HG03108 (cell line): ENCODE data around the gene KCNMB1.
"Not testable (repeated sequence)": the region's sequence is repeated elsewhere in the genome, so short reads cannot be mapped to it uniquely, and the experiment has no call there.

ENCODE experiments used
- ATAC-seq: cut with Tn5 transposase; IDR thresholded peaks from one replicate; pipeline ENCODE4 v1.9.1; 2021; ENCODE audit warnings: moderate library complexity; ENCODE audit not compliant: unreplicated experiment

The KCNMB1 gene

DNA sequence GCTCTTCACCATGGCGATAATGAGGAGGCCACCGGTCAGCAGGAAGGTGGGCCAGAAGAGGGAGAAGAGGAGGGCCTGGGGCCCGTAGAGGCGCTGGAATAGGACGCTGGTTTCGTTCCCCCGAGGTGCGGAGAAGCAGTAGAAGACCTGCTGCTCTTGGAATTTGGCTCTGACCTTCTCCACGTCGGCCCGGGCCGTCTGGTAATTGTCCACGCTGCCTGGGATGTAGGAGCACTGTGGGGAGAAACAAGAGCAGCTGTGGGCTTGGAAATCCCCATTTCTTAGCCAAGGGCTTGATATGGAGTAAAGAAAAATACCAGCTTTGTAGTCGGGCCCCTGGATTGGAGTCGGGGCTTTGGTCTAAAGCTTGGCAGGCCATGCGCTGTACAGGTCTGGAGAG, 10.4 kb downstream of the KCNMB1 start:
- no peak for ATAC-seq

DNA sequence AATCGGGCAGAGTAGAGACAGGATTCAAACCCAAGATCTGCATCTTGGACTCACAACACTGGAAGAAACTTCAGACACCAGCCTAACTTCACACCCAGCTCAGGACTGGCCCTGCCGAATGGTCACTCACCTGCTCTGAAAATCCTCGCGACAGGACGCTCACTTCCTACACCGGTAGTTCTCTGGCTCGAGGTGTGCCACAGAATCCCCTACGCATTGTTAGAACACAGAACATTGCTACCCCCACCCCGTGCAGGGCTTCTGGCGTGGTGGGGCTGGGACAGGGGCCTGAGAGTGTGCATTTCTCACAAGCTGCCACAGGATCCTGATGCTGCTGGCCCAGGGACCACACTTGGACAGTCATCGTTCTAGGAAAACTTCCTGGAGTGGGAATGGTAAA, 12.1 kb downstream of the KCNMB1 start:
- no peak for ATAC-seq

DNA sequence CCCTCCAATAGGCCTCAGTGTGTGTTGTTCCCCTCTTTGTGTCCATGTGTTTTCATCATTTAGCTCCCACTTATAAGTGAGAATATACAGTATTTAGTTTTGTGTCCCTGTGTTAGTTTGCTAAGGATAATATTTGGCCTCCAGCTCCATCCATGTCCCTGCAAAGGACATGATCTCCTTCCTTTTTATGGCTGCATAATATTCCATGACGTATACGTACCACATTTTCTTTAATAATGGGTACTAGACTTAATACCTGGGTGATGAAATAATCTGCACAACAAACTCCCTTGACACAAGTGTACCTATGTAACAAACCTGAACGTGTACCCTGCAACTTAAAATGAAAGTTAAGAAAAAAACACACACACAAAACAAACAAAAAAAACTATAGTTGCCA, 12.6 kb downstream of the KCNMB1 start:
- ATAC-seq = not testable (repeated sequence)

DNA sequence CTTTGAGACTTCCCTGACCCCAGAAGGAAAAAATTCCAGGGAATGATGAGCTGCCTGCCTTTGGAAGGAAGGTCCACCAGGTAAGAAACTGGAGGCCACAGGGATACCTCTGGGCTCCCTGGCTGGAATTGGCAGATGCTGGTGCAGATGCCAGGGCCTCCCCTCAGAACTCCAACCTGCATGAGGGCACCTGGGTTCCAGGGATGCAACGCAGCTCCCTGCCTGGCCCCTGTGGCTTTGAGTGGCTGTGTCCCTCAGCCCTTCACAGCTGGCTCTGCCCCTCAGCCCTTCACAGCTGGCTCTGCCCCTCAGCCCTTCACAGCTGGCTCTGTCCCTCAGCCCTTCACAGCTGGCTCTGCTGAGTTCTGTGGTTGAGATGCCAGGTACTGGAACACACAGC, 13.9 kb downstream of the KCNMB1 start:
- ATAC-seq = no peak

DNA sequence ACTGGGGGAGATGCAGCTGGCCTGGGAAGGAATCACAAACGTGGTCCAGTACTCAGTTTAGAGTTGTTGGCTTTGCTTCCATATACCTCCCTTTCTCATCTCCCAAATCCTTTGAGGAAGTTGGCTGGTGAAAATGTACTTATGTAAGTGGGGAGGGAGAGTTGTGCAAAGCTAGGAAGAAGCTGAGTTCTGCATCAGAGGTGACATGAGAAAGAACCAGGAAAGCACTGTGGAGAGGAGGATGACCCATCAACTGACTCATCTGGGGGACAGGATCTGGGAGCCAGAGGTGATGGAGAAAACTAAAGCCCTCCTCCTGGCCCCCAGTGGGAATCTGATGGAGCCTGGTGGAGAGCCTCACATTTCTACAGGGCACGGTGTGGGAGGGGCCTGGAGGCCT, 16.2 kb downstream of the KCNMB1 start:
- ATAC-seq = no peak

DNA sequence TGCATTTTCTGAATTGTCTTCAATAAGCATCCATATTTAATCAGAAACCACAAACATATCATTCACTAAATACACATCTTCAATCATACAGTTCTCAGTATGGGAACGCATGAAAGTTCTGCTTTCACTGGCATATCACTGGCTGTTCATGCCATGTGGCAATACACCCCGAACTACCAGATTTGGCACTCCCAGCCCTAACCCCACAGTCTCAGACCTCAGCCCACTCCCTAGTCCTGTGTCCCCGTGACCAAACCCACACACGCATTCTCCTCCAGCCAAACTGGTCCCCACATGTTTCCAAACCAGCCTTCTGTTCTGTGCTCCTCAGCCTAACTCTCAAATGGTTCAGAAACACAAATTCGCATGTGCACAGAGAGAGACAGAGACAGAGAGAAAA, 20.6 kb downstream of the KCNMB1 start:
- no peak for ATAC-seq

DNA sequence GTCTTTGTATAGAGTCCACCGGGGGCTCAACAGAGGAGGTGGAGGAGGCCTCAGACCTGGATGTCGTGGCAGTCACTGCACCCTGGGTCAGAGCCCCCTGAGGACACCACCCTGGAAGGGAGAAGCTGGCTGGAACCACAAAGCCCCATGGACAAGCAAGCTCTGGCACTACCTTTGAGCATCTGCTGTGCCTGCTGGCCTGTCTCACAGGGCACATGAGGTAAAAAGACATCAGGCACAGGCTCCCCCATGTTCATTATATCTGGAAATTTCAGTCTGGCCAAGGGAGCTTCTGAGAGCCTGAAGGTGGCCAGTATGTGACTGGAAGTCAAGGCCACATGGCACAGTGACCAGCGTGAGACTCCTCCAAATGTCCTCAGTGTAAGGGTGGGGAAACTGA, 22.9 kb downstream of the KCNMB1 start:
- ATAC-seq = no peak

DNA sequence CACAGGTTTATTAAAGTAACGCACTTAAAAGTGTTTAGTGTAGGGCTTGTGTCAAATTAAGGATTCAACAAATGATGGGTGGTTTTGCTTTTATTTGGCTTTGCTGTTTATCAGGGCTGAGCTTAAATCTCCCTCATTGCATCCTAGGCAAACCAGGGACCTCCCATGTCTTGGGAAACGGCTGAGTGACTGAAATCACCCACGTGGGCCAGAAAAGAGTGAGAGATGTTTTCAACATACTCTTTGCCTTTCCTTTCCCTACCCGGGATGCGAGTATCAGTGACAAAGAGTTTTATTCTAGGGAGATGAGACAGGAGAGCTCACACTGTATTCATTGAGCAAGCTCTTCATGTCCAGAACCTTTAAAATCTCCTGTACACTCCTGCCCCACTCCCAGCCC, 23.3 kb downstream of the KCNMB1 start:
- ATAC-seq = no peak

DNA sequence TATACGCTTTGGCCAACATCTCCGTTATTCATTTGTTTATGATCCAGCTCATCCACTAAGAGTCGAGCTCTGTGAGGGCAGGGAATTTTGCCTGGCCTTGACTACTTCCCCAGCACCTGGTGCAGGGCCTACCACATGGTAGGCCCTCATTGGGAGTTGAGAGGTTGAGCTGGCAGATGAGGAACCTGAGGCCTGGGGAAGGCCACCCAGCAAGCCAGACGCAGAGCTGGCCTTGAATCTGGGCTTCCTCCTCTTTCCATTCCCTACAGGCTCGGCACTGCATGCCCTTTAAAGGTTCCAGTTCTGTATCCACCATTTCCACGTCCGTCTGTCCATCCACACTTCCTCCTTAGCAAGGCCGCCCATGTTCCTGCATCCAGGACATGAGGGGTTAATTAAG, 24.2 kb downstream of the KCNMB1 start:
- no peak for ATAC-seq

DNA sequence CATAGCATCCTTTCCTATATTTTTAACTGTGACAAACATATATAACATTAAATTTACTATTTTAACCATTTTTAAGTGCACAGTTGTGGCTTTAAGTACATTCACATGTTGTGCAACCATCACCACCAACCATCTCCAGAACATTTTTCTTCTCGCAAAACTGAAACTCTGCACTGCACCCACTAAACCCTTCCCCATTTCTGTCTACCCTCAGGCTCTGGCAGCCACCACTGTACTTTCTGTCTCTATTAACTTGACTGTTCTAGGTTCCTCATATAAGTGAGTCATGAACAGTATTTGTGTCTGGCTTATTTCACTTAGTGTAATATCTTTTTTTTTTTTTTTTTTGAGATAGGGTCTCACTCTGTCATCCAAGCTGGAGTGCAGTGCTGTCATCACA, 25.5 kb downstream of the KCNMB1 start:
- no peak for ATAC-seq

DNA sequence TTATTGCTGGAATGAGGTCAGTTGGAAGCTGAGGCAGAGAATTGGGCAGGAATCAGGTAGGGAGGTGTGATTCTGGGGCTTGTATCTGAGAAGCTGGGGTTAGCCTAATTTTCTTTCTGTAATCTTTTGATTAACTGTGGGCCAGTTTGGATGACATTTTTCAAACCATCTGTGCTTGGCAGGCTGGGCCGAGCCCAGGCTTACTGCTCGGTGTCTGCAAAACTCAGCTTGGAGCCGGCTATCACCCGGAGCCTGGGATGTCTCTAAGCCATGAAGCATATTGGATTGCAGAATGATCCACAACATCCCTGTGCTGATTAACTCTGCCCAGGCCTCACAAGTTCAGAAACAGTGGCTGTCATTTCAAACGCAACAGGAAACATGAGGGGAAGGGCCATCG, 26.5 kb downstream of the KCNMB1 start:
- no peak for ATAC-seq

DNA sequence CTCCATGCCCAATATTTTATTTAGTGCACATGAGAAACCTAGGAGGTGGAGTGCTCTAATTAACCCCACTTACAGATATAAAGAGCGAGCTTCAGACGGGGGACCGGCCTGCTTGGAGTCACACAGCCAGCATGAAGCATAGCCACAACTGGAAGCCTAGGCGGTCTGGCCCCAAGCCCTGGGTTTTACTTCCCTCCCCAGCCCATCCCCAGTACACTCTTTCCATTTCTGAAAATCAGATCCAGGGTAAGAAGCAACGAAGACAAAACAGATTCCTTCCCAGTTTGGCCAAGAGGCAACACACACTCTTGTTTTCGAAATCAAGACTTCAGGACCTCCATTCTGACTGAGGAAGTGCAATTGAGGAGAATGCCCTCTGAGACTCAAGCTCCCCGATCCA, 27.1 kb downstream of the KCNMB1 start:
- no peak for ATAC-seq

DNA sequence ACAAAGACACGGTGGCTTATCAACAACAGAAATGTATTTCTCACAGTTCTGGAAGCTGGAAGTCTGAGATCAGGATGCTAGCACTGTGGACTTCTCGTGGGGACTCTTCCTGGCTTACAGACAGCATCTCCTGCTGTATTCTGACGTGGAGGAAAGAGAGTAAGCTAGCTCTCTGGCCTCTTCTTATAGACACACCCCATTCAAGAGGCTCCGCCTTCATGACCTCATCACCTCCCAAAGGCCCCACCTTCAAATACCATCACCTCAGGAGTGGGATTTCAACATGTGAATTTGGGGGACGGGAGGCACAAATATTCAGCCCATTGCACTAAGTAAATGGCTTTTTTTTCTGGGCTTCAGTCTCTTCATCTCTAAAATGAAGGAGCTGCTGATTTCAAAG, 27.6 kb downstream of the KCNMB1 start:
- no peak for ATAC-seq

DNA sequence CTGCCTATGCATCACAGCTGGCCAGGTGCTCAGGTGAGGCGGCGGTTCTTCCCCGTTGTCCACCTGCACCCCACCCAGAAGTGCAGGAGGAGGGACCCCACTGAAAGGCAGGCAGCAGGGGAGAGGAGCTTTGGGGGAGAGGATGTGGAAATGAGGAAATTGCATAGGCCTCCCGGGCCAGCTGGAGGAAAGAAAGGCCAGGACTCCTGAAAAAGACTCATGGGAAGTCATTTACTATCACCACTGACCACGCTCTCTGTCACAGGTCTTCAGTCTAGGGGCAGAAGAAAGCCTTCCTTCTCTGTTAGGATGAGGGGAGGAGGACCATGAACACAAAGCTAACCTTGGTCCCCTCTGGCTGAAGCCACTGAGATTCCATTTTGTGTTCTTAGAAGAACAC, 28.1 kb downstream of the KCNMB1 start:
- no peak for ATAC-seq

DNA sequence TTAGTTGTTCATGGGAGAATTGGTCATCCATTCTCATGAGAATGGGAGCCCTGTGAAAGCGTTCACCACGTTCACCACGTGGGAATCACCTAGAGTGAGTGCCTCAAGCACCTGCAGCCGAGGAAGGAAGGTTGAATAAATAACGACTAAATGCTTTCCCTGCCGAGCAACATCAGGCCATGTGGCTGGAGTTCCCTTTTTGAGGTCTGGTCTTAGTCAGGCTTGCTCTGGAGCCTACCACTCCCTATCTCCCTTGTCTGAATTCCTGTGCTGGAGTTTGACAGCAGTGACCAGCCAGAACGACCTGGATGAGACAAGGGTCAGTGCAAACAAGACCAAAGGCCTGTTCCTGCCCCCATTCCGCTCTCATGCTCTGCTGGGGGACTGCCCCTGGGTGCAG, 28.5 kb downstream of the KCNMB1 start:
- ATAC-seq = no peak

DNA sequence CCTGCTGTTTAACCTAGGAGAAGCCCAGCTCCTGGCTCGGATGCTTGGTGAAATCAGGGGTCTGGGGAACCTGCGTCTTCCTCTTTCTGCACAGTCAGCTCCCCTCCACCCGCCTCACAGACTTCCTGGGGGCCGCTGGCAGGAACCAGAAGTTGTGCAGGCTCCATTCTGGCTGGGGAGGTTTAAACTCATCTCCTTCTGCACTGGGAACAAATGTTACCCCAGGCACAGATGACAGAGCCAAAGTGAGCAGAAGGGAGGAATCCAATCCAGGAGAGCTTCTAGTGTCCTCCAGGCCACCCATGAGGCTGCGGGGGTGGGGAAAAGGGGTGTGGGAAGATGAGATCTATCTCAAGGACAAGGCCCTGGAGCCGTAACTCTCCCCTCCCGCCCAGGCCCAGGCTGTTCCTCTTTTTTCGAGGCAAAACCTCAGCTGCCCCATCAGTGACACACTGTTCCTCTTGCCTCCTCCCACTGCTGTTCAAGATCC, 31.2 kb downstream of the KCNMB1 start:
- no peak for ATAC-seq

DNA sequence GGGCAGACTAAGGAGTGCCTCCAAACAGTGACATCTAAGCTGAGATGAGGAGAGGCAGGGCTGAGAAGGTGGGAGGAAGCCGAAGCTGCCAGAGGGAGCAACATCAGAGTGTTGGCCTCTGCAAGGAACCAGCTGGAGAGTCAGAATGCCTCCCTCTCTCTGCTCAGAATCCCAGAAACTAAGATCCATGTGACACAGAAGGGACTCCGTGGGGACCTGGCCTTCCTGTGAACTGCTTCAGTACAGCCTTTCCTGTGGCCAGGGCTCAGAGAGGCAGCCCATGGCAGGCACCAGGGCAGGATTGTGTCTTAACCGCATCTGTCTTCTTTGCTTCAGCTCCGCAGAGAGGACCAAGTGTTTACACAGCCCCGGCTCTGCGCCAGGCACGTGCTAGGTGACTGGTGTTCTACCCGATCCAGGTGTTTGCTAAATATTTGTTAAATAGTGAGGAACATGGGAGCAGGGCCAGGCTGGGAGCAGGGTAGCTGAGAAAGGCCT, 33.5 kb downstream of the KCNMB1 start:
- ATAC-seq = no peak

DNA sequence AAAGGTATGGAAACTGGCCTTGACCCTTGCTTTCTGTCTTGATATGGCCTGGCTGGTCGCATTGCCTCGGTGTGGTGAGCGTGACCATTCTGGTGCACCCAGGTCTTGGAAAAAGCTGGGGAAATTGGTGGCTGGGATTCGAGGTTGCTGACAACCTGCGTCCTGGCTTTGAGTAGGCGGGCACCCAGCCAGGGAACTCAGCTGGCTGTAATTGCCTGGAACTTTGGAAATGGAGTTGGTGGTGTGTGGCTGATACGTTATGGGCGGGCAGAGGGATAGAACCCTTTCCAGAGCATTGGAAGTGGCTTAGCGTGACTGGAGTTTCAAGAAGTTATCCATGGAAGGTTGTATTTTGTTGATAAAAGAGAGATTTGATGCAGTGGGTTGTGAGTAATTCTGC, 35.2 kb downstream of the KCNMB1 start:
- ATAC-seq = no peak

DNA sequence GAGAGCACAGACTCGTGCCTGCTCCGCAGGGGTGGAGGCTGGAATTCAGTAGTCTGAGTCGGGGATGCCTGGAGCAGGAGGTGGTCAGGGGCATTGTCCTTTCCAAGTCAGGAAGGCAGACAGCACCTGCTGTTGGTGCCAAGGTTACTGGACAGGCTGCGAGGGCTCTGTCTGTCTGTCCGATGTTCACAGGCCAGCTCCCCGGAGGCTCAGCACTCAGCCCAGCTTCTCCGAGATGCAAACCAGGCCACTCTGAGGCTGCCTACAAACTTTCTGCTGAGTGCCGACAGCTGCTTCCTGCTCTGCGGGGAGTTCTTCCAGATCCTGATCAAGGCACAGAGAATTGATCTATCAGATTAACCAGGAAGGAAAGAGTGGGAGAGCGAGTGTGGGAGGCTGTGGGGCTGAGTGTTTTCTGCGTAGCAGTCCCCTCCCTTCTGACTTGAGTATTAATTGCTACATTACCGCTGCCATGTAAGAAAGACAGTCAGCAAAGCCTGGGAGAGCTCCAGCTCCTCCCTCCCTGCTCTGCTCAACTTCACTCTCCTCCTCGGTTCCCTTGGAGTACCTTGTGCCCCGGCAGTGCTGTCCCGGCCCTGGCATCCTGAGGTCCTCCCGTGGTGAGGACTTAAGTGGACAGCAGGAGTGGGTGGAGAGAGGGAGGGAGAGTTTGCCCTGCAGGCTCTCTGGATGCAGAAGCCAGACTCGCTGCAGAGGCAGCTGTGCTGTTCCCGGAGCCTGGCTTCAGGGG, 36.0 kb downstream of the KCNMB1 start:
- no peak for ATAC-seq

DNA sequence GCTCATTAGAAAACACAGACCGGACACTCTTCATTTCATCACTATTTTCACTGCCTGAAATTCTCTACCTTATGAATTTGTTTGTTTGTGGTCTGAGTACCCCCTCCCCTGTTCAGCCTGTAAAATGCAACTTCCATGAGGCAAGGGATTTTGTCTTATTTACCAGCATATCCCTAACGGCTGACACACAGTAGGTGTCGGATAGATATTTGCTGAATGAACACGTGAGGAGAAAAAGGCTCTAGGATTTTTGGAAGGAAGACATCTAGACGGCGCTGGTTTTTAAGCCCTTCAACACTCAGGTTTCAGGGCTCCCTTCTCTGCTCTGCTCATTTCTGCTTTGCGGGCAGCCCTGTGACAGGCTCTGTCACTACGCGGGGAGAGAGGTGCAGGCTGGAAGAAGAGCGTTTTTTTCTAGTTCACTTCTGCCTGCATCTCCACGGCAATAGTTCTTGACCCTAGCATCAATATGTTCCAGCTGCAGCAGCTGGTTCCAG, 41.0 kb downstream of the KCNMB1 start:
- no peak for ATAC-seq

DNA sequence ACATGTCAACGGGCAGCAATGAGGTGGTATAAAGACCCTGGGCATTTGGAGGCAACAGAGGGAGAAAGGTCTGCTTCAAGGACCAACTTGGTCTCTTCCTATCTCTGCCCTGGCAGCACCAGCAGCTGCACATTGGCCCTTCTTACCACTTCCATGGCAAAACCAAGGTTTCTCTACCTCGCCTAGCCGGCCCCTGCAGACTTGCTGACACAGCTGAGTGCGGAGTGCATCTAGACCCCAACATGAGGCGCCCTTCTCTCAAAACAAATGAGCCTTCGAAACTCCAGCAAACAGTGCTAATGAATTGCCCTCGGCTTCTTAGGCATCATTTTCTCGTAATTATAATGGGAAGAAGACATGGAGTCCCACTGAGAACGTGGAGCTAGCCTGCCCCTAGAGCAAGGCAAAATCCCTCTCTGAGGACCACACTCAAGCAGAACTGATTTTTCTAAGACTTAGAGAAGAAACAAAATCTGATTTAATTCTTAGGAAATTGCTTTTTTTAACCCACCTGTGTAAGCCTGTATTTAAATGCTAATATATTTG, 42.1 kb downstream of the KCNMB1 start:
- ATAC-seq = no peak

DNA sequence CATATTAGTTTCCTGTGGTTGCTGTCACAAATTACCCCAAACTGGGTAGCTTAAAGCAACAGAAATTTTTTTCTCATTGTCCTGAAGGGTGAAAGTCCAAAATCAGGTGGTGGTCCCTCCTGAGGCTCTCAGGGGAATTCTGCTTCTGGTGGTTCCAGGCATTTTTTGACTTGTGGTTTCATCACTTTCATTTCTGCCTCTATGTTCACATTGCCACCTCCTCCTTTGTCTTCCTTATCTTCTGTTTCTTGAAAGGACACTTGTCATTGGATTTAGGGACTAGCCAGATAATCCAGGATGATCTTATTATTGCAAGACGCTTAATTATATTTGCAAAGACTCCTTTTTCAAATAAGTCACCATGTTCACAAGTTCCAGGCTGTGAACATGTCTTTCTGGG, 43.2 kb downstream of the KCNMB1 start:
- no peak for ATAC-seq

DNA sequence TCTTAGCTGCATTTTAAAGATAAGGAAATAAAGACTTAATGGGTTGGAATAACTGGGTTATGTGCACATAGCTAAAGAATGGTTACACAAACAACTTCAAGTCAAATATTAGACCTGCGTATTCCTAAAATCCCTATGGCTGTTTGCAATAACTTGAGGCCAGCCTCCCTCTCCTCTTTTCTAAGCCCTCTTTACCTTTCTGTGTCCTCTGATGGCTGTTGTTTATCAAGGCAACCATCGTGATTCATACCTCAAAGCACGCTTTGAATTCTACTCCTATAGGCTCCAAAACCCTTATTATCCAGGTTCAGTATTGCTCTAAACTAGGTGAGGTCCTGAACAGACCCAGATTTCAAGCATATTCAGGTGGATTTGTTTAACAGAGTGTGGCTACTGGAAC, 46.0 kb downstream of the KCNMB1 start:
- ATAC-seq = no peak
